HG03175 (cell line): ENCODE measurements around the gene ZBTB1.
"Not testable (repeated sequence)": the region's sequence is repeated elsewhere in the genome, so short reads cannot be mapped to it uniquely, and the experiment has no call there.

Experiments
- ATAC-seq: cut with Tn5 transposase; IDR thresholded peaks from one replicate; pipeline ENCODE4 v1.9.1; 2021; ENCODE audit warnings: mild to moderate bottlenecking, moderate library complexity; ENCODE audit not compliant: unreplicated experiment

Gene ZBTB1

GRCh38 chr14:64522591-64523355 lies 18.2 kb downstream of the ZBTB1 start:
- ATAC-seq, result no peak

GRCh38 chr14:64525354-64525753 lies 20.8 kb downstream of the ZBTB1 start:
- ATAC-seq, result no peak

- ATAC-seq, result no peak
These were observed 27.0 kb downstream of the ZBTB1 start for GRCh38 chr14:64531567-64531966.

- no peak for ATAC-seq
These were observed 32.1 kb downstream of the ZBTB1 start for GRCh38 chr14:64536488-64537245.

- peak; percentile 97 for ATAC-seq
These were observed 35.9 kb downstream of the ZBTB1 start, which contains the start of gene HSPA2 for GRCh38 chr14:64540208-64541202. HSPA2 (plus strand) TSS chr14:64540741; CDS start chr14:64540850, 109 bp downstream.

GRCh38 chr14:64541261-64541971 lies 36.8 kb downstream of the ZBTB1 start:
- ATAC-seq, result no peak

GRCh38 chr14:64541972-64542835 lies 37.6 kb downstream of the ZBTB1 start:
- no peak for ATAC-seq

GRCh38 chr14:64542836-64543201 lies 38.2 kb downstream of the ZBTB1 start:
- ATAC-seq, result no peak

GRCh38 chr14:64544607-64545312 lies 40.2 kb downstream of the ZBTB1 start:
- no peak for ATAC-seq

- ATAC-seq, result no peak
These were observed 44.4 kb downstream of the ZBTB1 start for GRCh38 chr14:64549016-64549415.

GRCh38 chr14:64549791-64550620 lies 45.4 kb downstream of the ZBTB1 start, which contains the start of gene PPP1R36:
PPP1R36 (plus strand) TSS chr14:64549961; CDS start chr14:64549998, 37 bp downstream.
- no peak for ATAC-seq

- no peak for ATAC-seq
These were observed 46.2 kb downstream of the ZBTB1 start for GRCh38 chr14:64550621-64551333.

GRCh38 chr14:64554556-64554955 lies 50.0 kb downstream of the ZBTB1 start:
- no peak for ATAC-seq

- no peak for ATAC-seq
These were observed 52.0 kb downstream of the ZBTB1 start for GRCh38 chr14:64556526-64556925.

GRCh38 chr14:64558216-64558615 lies 53.6 kb downstream of the ZBTB1 start:
- ATAC-seq, result not testable (repeated sequence)

GRCh38 chr14:64561631-64562030 lies 57.1 kb downstream of the ZBTB1 start:
- ATAC-seq, result no peak

GRCh38 chr14:64562436-64562835 lies 57.9 kb downstream of the ZBTB1 start:
- ATAC-seq, result no peak
